ENCODE results near the gene AFF2. TPM values are rescaled to one million over a fixed set of nuclear protein-coding genes. Genes with fewer than 3 reads are reported as not detected.
"Not testable (repeated sequence)": the region's sequence is repeated elsewhere in the genome, so short reads cannot be mapped to it uniquely, and the experiment has no call there.

Gene AFF2
- total RNA-seq, 1 experiment from 2014 or later, result 231 TPM

GRCh38 chrX:148878371-148878770 lies 378.0 kb downstream of the AFF2 start:
- Histone ChIP-seq H3K27ac (ENCODE audit: low read length) (no peak overlapping the region), H2AFZ (ENCODE audit: low read length) (no peak overlapping the region), H3K27me3 (ENCODE audit: low read length) (no peaks in the 10 kb centered on the region), H3K9me3 (ENCODE audit: low read length) (no peaks in the 10 kb centered on the region), H3K9me2 (replicated peaks; ENCODE audit: insufficient read depth, low read length) (no peaks in the 10 kb centered on the region; the same call in 1 of the 2 replicates), H3K79me2 (ENCODE audit: low read length) (peaks cover 32% of the 10 kb centered on the region), H4K20me1 (ENCODE audit: insufficient read depth, low read depth, low read length) (no peaks in the 10 kb centered on the region), H3K36me3 (ENCODE audit: insufficient read depth, low read length) (no peaks in the 10 kb centered on the region), H3K4me1 (ENCODE audit: low read length) (no peaks in the 10 kb centered on the region), H3K4me2 (ENCODE audit: low read depth, low read length, poor library complexity, severe bottlenecking) (no peak overlapping the region), H3K4me3 (ENCODE audit: low read length) (no peak overlapping the region), H3K9ac (ENCODE audit: low read length) (no peak overlapping the region)
- no peak for DNase-seq

- no peaks in the 10 kb centered on the region for H3K79me2 ChIP-seq (ENCODE audit: low read length)
- H2AFZ ChIP-seq (ENCODE audit: low read length), result no peak overlapping the region
- no peak overlapping the region for H3K4me3 ChIP-seq (ENCODE audit: low read length)
- H4K20me1 ChIP-seq (ENCODE audit: insufficient read depth, low read depth, low read length), result no peaks in the 10 kb centered on the region
- H3K4me1 ChIP-seq (ENCODE audit: low read length), result no peaks in the 10 kb centered on the region
- no peak for DNase-seq
- H3K9me2 ChIP-seq (replicated peaks; ENCODE audit: insufficient read depth, low read length), result no peaks in the 10 kb centered on the region; the same call in 1 of the 2 replicates
- no peaks in the 10 kb centered on the region for H3K9me3 ChIP-seq (ENCODE audit: low read length)
- no peak overlapping the region for H3K4me2 ChIP-seq (ENCODE audit: low read depth, low read length, poor library complexity, severe bottlenecking)
- H3K36me3 ChIP-seq (ENCODE audit: insufficient read depth, low read length), result peaks cover 19% of the 10 kb centered on the region; the same call in 1 of the 2 replicates
- H3K9ac ChIP-seq (ENCODE audit: low read length), result no peak overlapping the region
- H3K27ac ChIP-seq (ENCODE audit: low read length), result no peak overlapping the region
- H3K27me3 ChIP-seq (ENCODE audit: low read length), result no peaks in the 10 kb centered on the region
Observed at GRCh38 chrX:148885203-148885602, 384.8 kb downstream of the AFF2 start.

- Histone ChIP-seq H3K9ac (ENCODE audit: low read length) (no peak overlapping the region), H3K27me3 (ENCODE audit: low read length) (no peaks in the 10 kb centered on the region), H3K9me2 (replicated peaks; ENCODE audit: insufficient read depth, low read length) (no peaks in the 10 kb centered on the region; the same call in 1 of the 2 replicates), H3K4me1 (ENCODE audit: low read length) (no peaks in the 10 kb centered on the region), H3K27ac (ENCODE audit: low read length) (no peak overlapping the region), H3K79me2 (ENCODE audit: low read length) (peaks cover 7% of the 10 kb centered on the region), H3K9me3 (ENCODE audit: low read length) (no peaks in the 10 kb centered on the region), H3K36me3 (ENCODE audit: insufficient read depth, low read length) (peaks cover 3% of the 10 kb centered on the region; the same call in 1 of the 2 replicates), H4K20me1 (ENCODE audit: insufficient read depth, low read depth, low read length) (no peaks in the 10 kb centered on the region), H3K4me2 (ENCODE audit: low read depth, low read length, poor library complexity, severe bottlenecking) (no peak overlapping the region), H2AFZ (ENCODE audit: low read length) (no peak overlapping the region), H3K4me3 (ENCODE audit: low read length) (no peak overlapping the region)
- no peak for DNase-seq
Observed at GRCh38 chrX:148893395-148893794, 393.0 kb downstream of the AFF2 start.

- H3K79me2 ChIP-seq (ENCODE audit: low read length), result peaks cover 4% of the 10 kb centered on the region; the same call in 1 of the 2 replicates
- no peaks in the 10 kb centered on the region for H3K27me3 ChIP-seq (ENCODE audit: low read length)
- H3K9me3 ChIP-seq (ENCODE audit: low read length), result 0 out of 2 replicates have a peak, but pooled peaks cover 2% of the 10 kb centered on the region
- no peak for DNase-seq
- H3K9ac ChIP-seq (ENCODE audit: low read length), result no peak overlapping the region
- no peak overlapping the region for H3K4me2 ChIP-seq (ENCODE audit: low read depth, low read length, poor library complexity, severe bottlenecking)
- no peak overlapping the region for H2AFZ ChIP-seq (ENCODE audit: low read length)
- H3K9me2 ChIP-seq (replicated peaks; ENCODE audit: insufficient read depth, low read length), result no peaks in the 10 kb centered on the region
- peaks cover 4% of the 10 kb centered on the region; the same call in 1 of the 2 replicates for H3K4me1 ChIP-seq (ENCODE audit: low read length)
- no peaks in the 10 kb centered on the region for H4K20me1 ChIP-seq (ENCODE audit: insufficient read depth, low read depth, low read length)
- H3K27ac ChIP-seq (ENCODE audit: low read length), result no peak overlapping the region
- peaks cover 13% of the 10 kb centered on the region; the same call in 1 of the 2 replicates for H3K36me3 ChIP-seq (ENCODE audit: insufficient read depth, low read length)
- no peak overlapping the region for H3K4me3 ChIP-seq (ENCODE audit: low read length)
Observed at GRCh38 chrX:148902581-148902980, 402.2 kb downstream of the AFF2 start.

GRCh38 chrX:148903176-148903575 lies 402.8 kb downstream of the AFF2 start:
- H3K9me2 ChIP-seq (replicated peaks; ENCODE audit: insufficient read depth, low read length), result no peaks in the 10 kb centered on the region
- H3K27ac ChIP-seq (ENCODE audit: low read length), result no peak overlapping the region
- H3K36me3 ChIP-seq (ENCODE audit: insufficient read depth, low read length), result peaks cover 13% of the 10 kb centered on the region; the same call in 1 of the 2 replicates
- H3K9ac ChIP-seq (ENCODE audit: low read length), result no peak overlapping the region
- H3K27me3 ChIP-seq (ENCODE audit: low read length), result no peaks in the 10 kb centered on the region
- no peak overlapping the region for H2AFZ ChIP-seq (ENCODE audit: low read length)
- peaks cover 4% of the 10 kb centered on the region; the same call in 1 of the 2 replicates for H3K4me1 ChIP-seq (ENCODE audit: low read length)
- 0 out of 2 replicates have a peak, but pooled peaks cover 3% of the 10 kb centered on the region for H3K79me2 ChIP-seq (ENCODE audit: low read length)
- H3K4me2 ChIP-seq (ENCODE audit: low read depth, low read length, poor library complexity, severe bottlenecking), result no peak overlapping the region
- H3K4me3 ChIP-seq (ENCODE audit: low read length), result no peak overlapping the region
- no peak for DNase-seq
- H3K9me3 ChIP-seq (ENCODE audit: low read length), result 0 out of 2 replicates have a peak, but pooled peaks cover 2% of the 10 kb centered on the region
- H4K20me1 ChIP-seq (ENCODE audit: insufficient read depth, low read depth, low read length), result no peaks in the 10 kb centered on the region

- Histone ChIP-seq H3K4me3 (ENCODE audit: low read length) (no peak overlapping the region), H2AFZ (ENCODE audit: low read length) (no peak overlapping the region), H3K9ac (ENCODE audit: low read length) (no peak overlapping the region), H3K4me1 (ENCODE audit: low read length) (peaks cover 4% of the 10 kb centered on the region; the same call in 1 of the 2 replicates), H3K9me3 (ENCODE audit: low read length) (0 out of 2 replicates have a peak, but pooled peaks cover 2% of the 10 kb centered on the region), H3K4me2 (ENCODE audit: low read depth, low read length, poor library complexity, severe bottlenecking) (no peak overlapping the region), H3K27me3 (ENCODE audit: low read length) (no peaks in the 10 kb centered on the region), H4K20me1 (ENCODE audit: insufficient read depth, low read depth, low read length) (no peaks in the 10 kb centered on the region), H3K9me2 (replicated peaks; ENCODE audit: insufficient read depth, low read length) (no peaks in the 10 kb centered on the region), H3K27ac (ENCODE audit: low read length) (no peak overlapping the region), H3K79me2 (ENCODE audit: low read length) (0 out of 2 replicates have a peak, but pooled peaks cover under 1% of the 10 kb centered on the region), H3K36me3 (ENCODE audit: insufficient read depth, low read length) (peaks cover 9% of the 10 kb centered on the region; the same call in 1 of the 2 replicates)
- DNase-seq, result no peak
Observed at GRCh38 chrX:148904421-148905111, 404.1 kb downstream of the AFF2 start.

- Histone ChIP-seq H3K9ac (ENCODE audit: low read length) (no peak overlapping the region), H4K20me1 (ENCODE audit: insufficient read depth, low read depth, low read length) (no peaks in the 10 kb centered on the region), H3K4me2 (ENCODE audit: low read depth, low read length, poor library complexity, severe bottlenecking) (no peak overlapping the region), H3K27me3 (ENCODE audit: low read length) (no peaks in the 10 kb centered on the region), H3K4me1 (ENCODE audit: low read length) (peaks cover 4% of the 10 kb centered on the region; the same call in 1 of the 2 replicates), H3K4me3 (ENCODE audit: low read length) (no peak overlapping the region), H3K9me3 (ENCODE audit: low read length) (0 out of 2 replicates have a peak, but pooled peaks cover 2% of the 10 kb centered on the region), H3K79me2 (ENCODE audit: low read length) (no peaks in the 10 kb centered on the region), H3K36me3 (ENCODE audit: insufficient read depth, low read length) (peaks cover 9% of the 10 kb centered on the region; the same call in 1 of the 2 replicates), H3K9me2 (replicated peaks; ENCODE audit: insufficient read depth, low read length) (no peaks in the 10 kb centered on the region), H3K27ac (ENCODE audit: low read length) (no peak overlapping the region), H2AFZ (ENCODE audit: low read length) (no peak overlapping the region)
- no peak for DNase-seq
Observed at GRCh38 chrX:148905400-148905799, 405.0 kb downstream of the AFF2 start.

- not testable (repeated sequence) for H3K36me3 ChIP-seq (ENCODE audit: insufficient read depth, low read length); H3K27ac ChIP-seq (ENCODE audit: low read length); H4K20me1 ChIP-seq (ENCODE audit: insufficient read depth, low read depth, low read length); H3K79me2 ChIP-seq (ENCODE audit: low read length); H3K4me3 ChIP-seq (ENCODE audit: low read length); H3K27me3 ChIP-seq (ENCODE audit: low read length); H3K4me1 ChIP-seq (ENCODE audit: low read length); H2AFZ ChIP-seq (ENCODE audit: low read length); H3K9ac ChIP-seq (ENCODE audit: low read length); DNase-seq; H3K4me2 ChIP-seq (ENCODE audit: low read depth, low read length, poor library complexity, severe bottlenecking); H3K9me2 ChIP-seq (replicated peaks; ENCODE audit: insufficient read depth, low read length); H3K9me3 ChIP-seq (ENCODE audit: low read length)
Observed at GRCh38 chrX:148906628-148907027, 406.2 kb downstream of the AFF2 start.
